Type B pancreatic cell (in vitro differentiated cells): ENCODE data around the gene FNBP1. TPM values are rescaled to one million over a fixed set of nuclear protein-coding genes. Genes with fewer than 3 reads are reported as not detected.
A peak's percentile ranks its signal among the peaks of the same experiment; 100 is the strongest.

ENCODE experiments used
- DNase-seq: peaks from one replicate; pipeline ENCODE4 v3.0.0; 2021; ENCODE audit warnings: mixed read lengths; ENCODE audit not compliant: unreplicated experiment; ENCODE audit errors: extremely low spot score
- H3K27ac Mint-ChIP-seq: 2 replicates; pipeline ENCODE4 v1.8.0; 2021; ENCODE audit warnings: mild to moderate bottlenecking, mixed read lengths
- H3K27me3 Mint-ChIP-seq: 2 replicates; pipeline ENCODE4 v1.8.0; 2021; ENCODE audit warnings: mixed read lengths
- H3K36me3 Mint-ChIP-seq: 2 replicates; pipeline ENCODE4 v1.8.0; 2021; ENCODE audit warnings: mixed read lengths
- H3K4me1 Mint-ChIP-seq: one replicate; pipeline ENCODE4 v1.8.0; 2021; ENCODE audit warnings: mixed read lengths; ENCODE audit not compliant: unreplicated experiment
- H3K4me3 Mint-ChIP-seq: 2 replicates; pipeline ENCODE4 v1.8.0; 2021; ENCODE audit warnings: mild to moderate bottlenecking, mixed read lengths
- H3K9me3 Mint-ChIP-seq: 2 replicates; pipeline ENCODE4 v1.8.0; 2021; ENCODE audit warnings: mixed read lengths
- CTCF ChIP-seq: fragments of 200-600 bp; sonication (generic); conservative IDR thresholded peaks from 2 replicates; pipeline ENCODE4 v1.5.0; 2021; ENCODE audit warnings: antibody characterized with exemption, mild to moderate bottlenecking
- total RNA-seq: library from RNA; stranded (reverse); gene quantifications from 2 replicates; pipeline ENCODE4 v1.2.1, GENCODE V29; 2021; ENCODE audit warnings: low replicate concordance

The FNBP1 gene
- total RNA-seq, 1 donor from 2014 or later = 38.6 TPM

- no peak overlapping the region for H3K4me3 Mint-ChIP-seq
- TF ChIP-seq CTCF = peak; percentile 47
- peaks cover 38% of the 10 kb centered on the region for H3K4me1 Mint-ChIP-seq
Measured at GRCh38 chr9:130039528-130040147, 3.4 kb downstream of the FNBP1 start.

GRCh38 chr9:130036099-130036498, 6.9 kb downstream of the FNBP1 start:
- Mint-ChIP-seq H3K4me3 (no peak overlapping the region), H3K36me3 (peaks cover 4% of the 10 kb centered on the region), H3K27ac (peak overlapping the region; percentile 27), H3K9me3 (no peaks in the 10 kb centered on the region), H3K4me1 (peaks cover 23% of the 10 kb centered on the region), H3K27me3 (no peaks in the 10 kb centered on the region)
- no peak for TF ChIP-seq CTCF
- DNase-seq = no peak

More at GRCh38 chr9:130039528-130040147, 3.4 kb downstream of the FNBP1 start:
- H3K9me3 Mint-ChIP-seq = no peaks in the 10 kb centered on the region
- no peak for DNase-seq
- H3K36me3 Mint-ChIP-seq = peaks cover under 1% of the 10 kb centered on the region
- peak overlapping the region; percentile 53 for H3K27ac Mint-ChIP-seq
- peaks cover 5% of the 10 kb centered on the region for H3K27me3 Mint-ChIP-seq

- Mint-ChIP-seq H3K36me3 (peaks cover 4% of the 10 kb centered on the region), H3K27me3 (no peaks in the 10 kb centered on the region), H3K27ac (no peak overlapping the region), H3K9me3 (no peaks in the 10 kb centered on the region), H3K4me1 (peaks cover 14% of the 10 kb centered on the region), H3K4me3 (no peak overlapping the region)
- no peak for DNase-seq
- TF ChIP-seq CTCF = no peak
Measured at GRCh38 chr9:130034570-130034969, 8.4 kb downstream of the FNBP1 start.

- TF ChIP-seq CTCF = no peak
- Mint-ChIP-seq H3K4me3 (no peak overlapping the region), H3K36me3 (peaks cover 4% of the 10 kb centered on the region), H3K27me3 (no peaks in the 10 kb centered on the region), H3K4me1 (peaks cover 4% of the 10 kb centered on the region), H3K27ac (no peak overlapping the region), H3K9me3 (no peaks in the 10 kb centered on the region)
- no peak for DNase-seq
Measured at GRCh38 chr9:130030651-130031127, 12.3 kb downstream of the FNBP1 start.

- no peaks in the 10 kb centered on the region for H3K27me3 Mint-ChIP-seq
- peaks cover under 1% of the 10 kb centered on the region for H3K4me1 Mint-ChIP-seq
- no peaks in the 10 kb centered on the region for H3K9me3 Mint-ChIP-seq
- TF ChIP-seq CTCF = no peak
- no peak overlapping the region for H3K4me3 Mint-ChIP-seq
- no peak for DNase-seq
- peaks cover under 1% of the 10 kb centered on the region for H3K36me3 Mint-ChIP-seq
- H3K27ac Mint-ChIP-seq = no peak overlapping the region
Measured at GRCh38 chr9:130029223-130029973, 13.6 kb downstream of the FNBP1 start.
